NCI-H526 (cell line): ENCODE measurements around the gene GRIK4.
A peak's percentile ranks its signal among the peaks of the same experiment; 100 is the strongest.

Experiments
- DNase-seq, 2 experiments: peaks; one replicate each; lab custom pipeline; 2025; lab: John Stamatoyannopoulos, UW

GRIK4 gene

DNA sequence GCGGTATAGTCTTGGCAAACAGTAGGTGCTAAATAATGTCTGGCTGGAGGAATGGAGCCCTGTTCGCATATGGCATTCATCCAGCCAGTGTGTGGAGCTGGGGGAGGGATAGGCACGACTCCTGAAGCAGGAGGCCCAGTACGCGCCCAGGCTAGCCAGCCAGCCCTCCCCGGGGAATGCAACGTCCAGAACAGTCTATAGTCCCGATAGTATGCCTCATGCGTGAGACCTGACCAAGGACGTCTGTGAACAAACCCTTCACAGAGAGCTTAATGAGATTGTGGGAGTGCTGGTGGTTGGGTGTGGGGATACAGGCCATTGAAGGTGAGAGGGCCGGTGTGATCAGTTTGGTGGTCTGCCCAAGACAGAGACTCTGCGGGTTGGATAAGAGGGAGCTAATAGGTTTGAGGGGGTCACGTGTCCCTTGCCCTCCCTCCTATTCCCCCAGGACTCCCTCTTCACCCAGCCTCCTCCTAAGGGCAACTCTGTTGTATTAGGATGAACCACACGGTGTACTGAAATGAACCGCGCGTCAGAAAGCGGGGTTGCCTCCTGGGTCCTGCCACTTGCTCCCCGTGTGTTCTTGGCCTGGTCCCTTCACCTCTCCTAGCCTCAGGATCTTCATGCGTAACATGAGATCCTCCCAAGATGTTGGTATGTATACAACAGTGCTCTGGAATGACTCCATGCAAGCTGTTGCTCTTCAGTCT is 987 bp upstream of the GRIK4 start:
- peak; percentile 31 to 77 for DNase-seq

DNA sequence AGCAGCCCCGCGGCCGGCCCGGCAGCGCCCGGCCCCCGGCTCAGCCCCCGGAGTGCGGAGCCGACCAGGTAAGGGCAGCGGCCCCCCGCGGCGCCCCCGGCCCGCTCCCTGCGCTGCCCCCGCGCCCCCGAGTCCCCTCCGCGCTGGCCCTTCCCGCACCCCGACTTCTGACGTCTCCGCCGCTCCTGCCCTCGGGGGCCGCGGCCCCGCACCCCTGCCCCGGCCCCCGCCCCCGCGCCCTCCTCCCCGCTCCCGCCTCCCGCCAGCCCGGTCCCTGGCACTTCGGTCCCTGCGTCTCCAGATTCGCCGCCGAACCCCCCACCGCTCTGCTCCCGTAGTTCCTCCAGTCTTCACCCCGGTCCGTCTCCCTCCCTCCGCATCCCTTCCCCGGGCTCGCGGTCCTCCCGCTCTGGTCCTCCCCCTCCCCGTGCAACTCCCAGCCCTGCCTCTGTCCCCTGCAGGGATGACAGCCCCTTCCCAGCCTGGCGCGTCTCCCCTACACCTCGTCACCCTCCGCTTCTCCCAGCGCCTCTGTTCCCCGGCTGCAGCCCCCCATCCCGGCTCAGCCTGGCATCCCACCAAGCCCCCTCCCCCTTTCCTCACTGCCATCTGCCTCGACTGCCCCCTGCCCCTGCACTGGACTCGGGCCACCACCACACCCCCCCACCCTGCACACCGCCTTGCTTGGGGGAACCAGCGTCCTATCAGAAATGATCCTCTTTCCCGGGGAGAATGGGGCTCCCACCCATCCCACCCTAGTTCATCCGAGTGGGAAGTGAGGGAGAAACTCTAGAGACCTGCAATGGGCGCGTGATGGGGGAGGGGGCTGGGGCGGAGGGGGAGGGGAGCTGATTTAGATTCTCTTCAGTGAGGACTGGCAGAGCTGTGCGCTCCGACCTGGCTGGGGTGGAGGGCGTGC is 531 bp downstream of the GRIK4 start:
- DNase-seq = peak; percentile 37 to 79

DNA sequence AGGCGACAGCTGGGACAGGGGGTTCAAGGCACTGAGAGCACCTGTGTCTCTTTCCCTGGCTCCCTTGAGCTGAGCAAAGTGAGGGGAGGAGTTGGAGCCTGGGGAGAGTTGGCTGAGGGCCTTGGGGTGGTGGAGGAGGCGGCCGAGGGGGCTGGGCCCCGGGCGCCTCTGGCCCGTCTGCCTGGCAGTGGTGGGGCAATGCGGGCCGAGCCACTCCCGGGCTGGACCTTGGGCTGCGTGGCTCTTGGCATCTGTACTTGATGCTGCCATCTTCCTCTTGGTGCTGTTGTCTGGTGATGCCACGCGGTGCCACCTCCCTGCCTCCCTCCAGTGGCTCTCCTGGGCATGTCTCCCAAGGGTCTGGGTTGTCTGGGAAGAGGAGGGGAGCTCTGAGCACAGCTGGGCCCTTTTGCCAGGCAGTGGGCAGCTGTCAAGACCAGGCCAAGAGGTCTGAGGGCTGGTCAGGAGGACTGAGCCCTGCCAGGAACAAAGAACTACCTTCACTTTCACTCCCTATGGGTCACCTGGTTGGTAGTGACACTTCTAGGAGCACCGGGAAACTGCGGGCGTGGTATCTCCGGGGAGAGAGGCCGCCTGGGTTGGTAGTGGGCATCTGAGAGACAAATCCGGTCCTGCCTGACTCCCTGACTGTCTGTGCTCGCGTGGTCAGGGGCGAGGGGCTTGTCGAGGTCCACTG is 1.3 kb downstream of the GRIK4 start:
- peak; percentile 77 to 85 for DNase-seq

DNA sequence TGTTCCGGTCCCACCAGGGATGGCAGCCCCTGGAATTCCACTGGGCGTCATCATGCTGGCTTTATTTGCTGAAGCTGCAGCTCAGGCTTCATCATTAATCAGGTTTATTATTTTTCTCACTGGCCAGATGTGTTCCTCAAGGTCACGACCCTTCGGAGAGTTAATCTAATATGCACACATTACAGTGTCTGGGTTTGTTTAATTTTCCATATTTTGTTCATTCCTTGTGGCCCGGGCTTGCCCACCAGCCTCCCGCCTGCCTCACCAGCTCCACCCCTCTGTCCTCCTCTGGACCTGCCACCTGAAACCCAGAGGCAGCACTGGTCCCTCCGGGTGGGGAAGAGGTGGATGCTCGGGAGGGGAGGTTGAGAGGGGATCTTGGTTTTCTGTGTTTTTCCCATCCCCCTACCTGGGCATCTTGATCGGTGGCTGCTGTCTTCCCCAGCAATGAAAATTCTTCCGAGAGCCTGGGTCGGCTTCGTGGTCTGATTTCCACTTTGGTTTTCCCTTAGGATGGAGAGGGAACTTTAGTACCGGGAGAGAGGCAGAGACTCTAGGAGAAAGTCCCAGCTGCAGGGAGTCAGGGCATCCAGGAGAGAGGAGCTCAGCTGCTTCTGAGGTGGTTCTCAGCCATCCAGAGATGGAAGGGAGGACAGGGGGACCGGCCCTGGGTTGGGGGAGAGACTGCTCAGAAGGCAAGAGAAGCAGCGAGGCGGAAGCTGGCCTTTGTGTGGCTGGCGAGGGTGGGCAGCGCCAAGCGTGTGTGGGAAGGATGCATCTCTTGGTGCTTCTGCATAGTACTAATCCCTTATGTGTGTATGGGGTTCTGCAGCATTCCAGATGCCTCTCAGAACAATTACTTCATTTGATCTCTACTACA is 2.1 kb downstream of the GRIK4 start:
- peak; percentile 35 to 51 for DNase-seq

DNA sequence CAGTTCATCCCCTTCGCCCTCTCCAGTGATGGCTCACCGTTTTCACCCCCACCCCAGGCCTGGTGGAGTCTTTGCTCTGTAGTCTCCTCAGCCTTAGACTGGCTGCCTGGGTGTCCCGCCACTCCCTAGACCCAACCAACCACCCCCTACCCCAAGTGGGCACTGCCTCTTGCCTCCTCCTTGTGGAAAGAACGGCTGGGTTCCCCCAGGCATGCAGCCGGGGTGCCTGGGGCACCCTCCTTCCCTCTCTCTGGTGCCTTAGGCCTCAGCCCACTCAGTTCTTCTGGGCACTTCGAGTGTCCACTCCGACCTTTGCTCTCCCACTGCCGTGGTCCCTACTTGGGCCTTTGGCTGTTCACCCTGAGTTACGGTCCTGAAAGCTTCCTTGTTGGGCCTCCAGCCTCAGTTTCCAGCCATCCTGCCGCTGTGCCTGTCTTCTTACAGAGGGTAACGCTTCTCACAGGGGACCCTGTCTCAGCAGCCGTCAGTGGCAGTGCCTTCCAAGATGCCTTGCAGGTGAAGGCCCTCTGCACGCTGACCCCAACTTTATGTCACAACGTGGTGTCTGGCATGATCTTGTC is 3.1 kb downstream of the GRIK4 start:
- DNase-seq = no peak

DNA sequence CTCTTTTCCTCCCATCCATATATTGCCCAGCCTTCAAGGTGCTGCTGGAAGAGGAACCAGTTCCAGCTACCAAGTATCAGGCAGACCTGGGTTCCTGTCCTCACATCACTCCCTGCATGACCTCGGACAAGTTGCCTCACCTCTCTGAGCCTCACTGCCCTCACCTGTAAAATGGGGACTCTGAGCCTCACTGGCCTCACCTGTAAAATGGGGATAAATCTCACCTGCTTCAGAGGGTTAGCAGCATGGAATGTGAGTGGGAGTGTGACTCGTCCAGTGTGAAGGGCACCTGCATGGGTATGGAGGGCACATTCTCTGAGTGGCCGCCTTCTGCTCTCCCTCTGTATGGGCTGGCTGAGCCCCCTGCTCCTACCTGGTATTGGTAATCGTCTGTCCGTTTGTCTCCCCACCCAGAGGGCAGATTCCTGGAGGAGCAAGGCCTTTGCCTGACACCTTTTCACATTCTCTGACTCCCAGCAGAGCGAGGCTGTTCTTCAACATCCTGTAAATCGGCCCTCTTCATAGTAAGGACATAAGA is 3.7 kb downstream of the GRIK4 start:
- no peak for DNase-seq

DNA sequence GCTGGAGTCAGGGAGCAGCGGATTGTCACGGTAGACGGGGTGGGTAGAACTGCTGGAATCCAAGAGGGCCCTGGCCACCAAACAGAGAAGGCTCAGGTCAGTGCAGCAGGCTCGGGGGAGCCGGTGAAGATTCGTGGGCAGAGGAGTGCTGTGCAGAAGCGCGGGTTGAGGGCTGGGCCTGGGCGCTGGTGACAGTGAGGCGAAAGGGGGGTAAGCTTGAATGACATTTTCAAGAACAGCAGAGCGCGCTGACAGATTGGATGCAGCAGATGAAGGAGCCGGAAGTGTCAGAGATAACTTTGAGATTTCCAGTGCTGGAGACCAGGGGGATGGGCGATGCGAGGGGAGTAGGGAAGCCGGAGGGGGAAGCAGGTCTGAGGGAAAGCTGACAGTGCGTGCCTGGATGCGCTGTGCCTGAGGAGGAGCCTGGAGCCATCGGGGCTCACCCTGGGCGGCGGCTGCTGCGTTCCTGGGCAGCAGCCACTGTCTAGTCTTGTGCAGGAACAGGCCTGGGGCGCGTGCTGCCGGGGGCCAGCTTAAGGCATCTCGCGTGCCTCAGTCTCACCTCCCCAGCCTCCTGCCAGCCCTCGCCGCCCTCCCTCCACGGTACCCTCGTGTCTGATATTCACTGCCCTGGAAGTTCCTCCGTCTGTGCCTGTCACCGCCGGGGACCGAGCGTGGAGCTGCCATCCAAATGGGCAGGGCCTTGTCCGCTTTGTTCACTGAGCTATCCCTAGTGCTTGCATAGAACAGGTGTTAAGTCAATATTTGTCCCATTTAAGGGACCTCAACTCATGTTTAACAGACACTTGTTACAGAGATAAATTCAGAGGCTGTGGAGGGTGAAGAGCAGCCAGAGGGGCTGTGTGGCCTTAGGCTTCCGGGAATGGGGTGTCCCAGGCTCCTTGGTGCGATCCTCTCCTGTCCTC is 5.2 kb downstream of the GRIK4 start:
- DNase-seq = peak in 1 of 2 experiments; percentile 62

DNA sequence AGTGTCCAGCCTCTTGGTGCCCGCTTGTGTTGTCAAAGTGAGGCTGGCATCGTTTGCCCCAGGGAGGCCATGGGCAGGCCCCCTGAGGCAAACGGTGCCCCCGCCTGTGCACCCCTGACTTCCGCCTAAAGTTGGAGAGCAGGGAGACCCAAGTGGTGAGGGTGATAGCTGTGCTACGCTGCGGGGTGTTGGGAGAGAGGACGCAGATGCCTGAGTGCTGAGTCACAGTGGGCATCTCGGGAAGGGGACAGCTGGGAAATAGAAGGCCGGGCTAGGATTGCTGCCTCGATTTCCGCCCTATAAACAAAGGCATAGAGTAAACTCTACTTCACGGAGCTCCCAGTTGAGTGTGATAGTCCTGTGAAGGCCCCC is 5.8 kb downstream of the GRIK4 start:
- DNase-seq = no peak

DNA sequence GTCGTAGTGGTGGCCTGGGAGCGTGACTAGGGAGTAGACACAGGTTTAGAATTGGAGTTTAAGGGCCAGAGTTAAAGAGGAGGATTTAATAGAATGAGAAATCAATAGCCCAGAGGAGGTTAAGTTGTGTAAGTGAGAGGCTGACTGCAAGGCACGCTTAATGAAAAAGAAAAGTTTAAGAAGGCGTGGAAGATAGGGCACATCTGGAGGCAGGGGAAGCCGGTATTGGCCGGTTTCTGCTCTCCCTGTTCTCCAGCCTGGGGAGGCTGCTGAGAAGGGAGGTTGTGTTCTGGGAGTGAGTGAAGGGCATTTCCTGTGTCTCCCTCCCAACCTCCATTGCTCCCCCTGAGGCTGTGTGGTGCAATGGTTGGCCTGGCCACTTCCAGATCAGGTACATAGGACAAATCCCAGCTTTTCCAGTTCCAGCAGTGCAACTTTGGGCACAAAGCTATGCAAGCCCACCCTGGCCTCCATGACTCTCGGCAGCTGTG is 6.3 kb downstream of the GRIK4 start:
- DNase-seq = no peak

DNA sequence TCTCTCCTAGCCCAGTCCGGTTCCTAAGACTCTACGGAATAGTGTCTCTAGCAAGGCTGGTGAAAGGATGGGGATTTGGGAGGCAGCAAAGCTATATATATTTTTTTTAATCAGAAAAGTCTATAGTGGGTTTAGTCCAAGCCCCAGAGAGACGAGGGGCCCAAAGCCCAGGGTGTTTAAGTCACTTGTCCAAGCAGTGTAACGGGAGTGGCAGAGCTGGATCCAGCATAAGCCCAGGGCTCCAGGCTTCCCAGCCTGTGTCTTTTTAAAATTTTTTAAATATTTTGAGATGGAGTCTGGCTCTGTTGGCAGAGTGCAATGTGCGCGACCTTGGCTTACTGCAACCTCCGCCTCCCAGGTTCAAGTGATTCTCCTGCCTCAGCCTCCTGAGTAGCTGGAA is 6.8 kb downstream of the GRIK4 start:
- no peak for DNase-seq

DNA sequence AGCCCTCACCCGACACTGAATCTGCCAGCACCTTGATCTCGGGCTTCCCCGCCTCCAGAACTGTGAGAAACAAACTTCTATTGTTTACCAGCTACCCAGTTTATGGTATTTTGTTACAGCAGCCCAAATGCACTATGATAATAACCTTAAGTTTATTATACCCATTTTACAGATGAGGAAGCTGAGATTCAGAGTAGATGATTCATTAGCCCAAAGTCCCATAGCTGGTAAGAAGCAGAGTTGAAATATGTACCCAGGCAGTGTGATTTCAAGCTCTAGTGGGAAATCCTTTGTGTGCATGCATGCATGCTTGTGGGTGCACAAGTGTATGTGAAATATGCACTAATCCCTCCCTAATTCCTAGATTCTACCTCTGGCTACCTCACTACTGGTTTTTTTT is 7.9 kb downstream of the GRIK4 start:
- no peak for DNase-seq

DNA sequence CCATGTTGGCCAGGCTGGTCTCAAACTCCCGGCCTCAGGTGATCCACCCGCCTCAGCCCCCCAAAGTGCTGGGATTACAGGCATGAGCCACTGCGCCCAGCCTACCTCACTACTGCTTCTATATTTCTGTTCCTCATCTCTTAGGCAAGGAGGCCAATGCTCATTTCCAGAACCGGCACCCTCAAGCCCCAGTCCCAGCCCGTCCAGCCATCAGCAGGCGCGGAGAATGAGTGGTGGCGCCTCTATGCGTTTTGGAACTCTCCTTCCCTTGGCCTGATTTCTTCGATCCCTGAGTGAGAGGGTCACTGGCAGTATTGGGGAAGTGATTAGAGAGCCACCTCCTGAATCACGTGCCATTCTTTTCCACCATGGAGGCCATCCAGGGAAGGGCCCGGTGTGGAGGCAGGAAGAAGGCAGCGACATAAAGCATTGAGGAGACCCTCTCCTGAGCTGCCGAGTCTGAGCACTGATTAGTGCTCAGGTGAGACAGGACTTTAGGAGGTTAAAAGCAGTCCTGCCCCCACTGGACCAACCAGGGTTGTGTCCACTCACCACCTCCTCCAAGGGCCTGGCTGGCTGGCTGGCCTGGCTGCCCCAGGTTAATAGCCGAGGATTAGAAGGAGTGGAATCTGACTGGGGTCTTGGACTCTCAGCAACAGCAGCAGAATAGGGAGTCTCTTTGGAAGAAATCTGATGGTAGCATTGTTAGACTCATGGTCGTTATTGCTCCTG is 8.7 kb downstream of the GRIK4 start:
- DNase-seq = no peak

DNA sequence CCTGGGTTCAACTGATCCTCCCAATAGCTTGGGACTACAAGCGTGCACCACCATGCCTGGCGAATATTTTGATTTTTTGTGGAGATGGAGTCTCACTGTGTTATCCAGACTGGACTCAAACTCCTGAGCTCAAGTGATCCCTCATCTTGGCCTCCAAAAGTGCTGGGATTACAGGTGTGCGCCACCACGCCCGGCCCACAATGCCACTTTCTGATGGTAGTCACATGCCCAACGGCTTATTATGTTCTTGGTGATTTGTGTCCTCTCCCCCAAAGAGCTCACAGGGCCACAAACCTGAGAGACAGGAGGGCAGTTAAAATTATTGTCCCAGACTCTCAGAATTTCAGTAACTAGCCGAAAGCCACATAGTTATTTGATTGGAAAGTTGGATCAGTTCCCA is 9.6 kb downstream of the GRIK4 start:
- DNase-seq = no peak

DNA sequence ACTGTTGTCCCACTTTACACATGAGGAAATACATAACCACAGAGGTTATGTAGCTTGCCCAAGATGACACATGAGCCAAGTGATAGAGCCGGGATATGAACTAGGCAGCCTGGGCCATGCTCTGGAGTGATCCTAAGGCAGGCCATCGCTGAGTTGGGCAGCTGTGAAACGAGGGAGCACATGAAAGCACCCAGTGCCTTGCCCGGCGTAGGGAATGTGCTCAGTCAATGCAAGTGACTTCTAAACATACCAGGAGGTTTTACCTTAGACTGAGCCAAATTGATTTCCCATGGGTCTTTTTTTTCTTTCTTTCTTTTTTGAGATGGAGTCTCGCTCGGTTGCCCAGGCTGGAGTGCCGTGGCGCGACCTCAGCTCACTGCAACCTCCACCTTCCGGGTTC is 10.5 kb downstream of the GRIK4 start:
- no peak for DNase-seq

DNA sequence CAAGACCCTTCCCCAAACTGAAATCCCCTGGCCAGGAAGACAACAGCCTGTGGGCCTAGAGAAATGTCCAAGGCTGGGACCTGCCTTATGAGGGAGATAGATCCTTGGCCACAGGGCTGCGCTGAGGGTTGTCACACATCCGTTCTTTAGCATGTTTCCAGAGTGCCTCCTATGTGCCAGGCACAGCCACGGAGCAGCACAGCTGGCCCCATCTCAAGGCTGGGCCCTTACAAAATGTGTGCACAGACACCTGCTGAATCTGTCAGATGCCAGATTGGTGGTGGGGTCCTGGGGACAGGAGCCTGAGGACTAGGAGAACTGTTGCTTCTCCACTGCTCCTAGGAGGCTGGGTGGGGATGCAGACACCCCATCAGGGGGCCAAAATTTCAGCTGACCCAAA is 11.2 kb downstream of the GRIK4 start:
- no peak for DNase-seq

DNA sequence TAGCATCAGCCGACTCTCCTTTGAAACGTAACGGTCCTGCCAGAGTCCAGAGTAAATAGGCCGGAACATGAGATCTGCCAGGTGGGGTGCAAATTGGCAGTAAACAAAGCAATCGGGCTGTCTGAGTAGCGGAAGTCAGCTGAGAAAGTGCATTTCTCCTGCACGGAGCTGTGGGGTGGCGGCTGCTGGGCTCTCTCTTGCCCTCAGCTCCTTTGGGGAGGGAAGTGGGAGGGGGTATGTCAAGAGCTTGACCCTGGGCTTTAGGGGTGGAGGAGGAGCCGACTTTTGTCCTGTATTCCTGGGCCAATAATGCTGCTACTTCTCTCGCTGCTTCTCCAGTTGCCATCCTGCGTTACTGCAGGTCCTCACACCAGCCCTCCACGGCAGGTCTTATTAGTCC is 11.6 kb downstream of the GRIK4 start:
- peak in 1 of 2 experiments; percentile 37 for DNase-seq

DNA sequence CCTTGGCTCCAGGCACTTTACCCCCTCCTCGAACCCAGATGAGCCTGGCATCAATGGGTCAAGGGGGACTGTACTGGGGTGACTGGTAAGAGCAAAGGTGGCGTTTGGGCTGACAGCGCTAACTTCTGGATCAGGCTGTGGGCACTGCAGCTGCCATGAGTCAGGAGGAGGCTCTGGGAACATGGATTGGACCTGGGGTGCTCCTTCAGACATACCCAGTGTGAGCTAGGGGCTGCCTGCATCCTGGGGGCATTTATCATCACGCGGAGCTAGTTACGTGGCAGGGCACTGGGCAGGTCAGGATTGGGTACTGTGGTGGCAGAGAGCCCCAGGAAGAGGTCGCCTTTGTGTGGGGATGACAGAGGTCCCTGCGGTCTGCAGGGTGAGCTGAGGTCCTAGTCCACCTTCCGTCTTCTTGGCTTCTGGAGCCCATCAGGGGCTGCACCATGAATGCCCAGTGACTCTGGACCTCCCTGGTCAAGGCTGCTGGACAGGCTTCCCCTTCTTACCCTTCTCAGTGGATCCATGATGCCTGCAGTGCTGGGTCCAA is 13.1 kb downstream of the GRIK4 start:
- no peak for DNase-seq

DNA sequence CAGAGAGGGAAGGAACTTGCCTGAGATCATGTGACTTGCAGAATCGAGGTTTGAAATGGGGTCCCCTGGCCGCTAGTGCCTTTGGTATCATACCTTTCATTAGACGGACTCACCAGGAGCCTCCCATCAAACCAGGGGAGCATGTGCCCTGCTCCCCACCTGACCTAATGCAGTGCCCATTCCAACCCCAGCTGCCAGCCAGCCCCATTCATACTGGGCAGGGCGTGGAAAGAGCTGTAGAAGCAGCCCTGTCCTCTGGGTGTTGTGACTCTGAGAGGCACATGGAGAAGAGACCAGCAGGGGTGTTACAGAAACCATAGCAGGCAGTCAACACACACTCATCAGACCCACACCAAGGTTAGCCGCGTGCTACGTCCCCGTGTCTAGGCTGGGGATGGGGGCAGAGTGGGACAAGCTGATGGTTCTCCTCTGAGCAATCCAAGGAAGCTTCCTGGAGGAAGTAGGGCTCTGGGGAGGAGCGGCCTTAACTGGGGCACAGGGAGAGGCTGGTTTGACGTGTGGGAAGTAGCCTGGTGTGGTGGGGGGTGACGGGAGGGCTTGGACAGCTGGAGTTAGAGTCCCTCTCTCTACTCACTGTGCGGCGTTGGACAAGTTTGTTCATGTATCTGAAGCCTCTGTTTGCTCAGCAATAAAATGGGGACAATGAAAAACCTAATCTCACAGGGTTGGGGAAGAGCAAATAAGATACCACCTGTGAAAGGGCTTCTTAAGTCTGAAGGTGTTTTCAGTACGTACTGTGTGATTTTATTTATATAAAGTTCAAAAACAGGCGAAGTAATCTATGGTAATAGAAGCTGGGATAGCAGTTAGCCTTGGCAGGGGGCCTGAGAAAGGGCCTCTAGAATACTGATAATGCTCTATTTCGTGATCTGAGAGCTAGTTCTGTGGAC is 14.0 kb downstream of the GRIK4 start:
- peak; percentile 57 to 65 for DNase-seq
